Natural killer cell (primary cell): Measurements from ENCODE around the gene PCNA. TPM values are rescaled to one million over a fixed set of nuclear protein-coding genes. Genes with fewer than 3 reads are reported as not detected.

Experiments used
- ATAC-seq, 3 donors: fragments of 150-1000 bp in 2 of 3; fragments of 200-7000 bp in 1 of 3; cut with Tn5 transposase; 1 replicate in 1 of 3; 2 replicates in 2 of 3; pipeline ENCODE4 v1.10.0; 2021; ENCODE audit warnings: mild to moderate bottlenecking in 2 of 3, moderate library complexity in 2 of 3
- DNase-seq, 2 donors: peaks; one replicate each; pipeline versions ENCODE4 v3.0.0 to v3.0.0-alpha.2; 2013 to 2021; ENCODE audit warnings: mixed read lengths in 1 of 2
- H3K27ac ChIP-seq: one replicate; pipeline ENCODE4 v1.5.1; 2013; ENCODE audit warnings: mild to moderate bottlenecking, low read length
- H3K27me3 ChIP-seq: one replicate; pipeline ENCODE4 v1.6.1; 2013; ENCODE audit warnings: low read length; ENCODE audit not compliant: control insufficient read depth, insufficient read depth
- H3K36me3 ChIP-seq: one replicate; pipeline ENCODE4 v1.6.1; 2013; ENCODE audit warnings: low read length; ENCODE audit not compliant: control insufficient read depth, insufficient read depth
- H3K4me1 ChIP-seq: one replicate; pipeline ENCODE4 v1.6.1; 2013; ENCODE audit warnings: low read length; ENCODE audit not compliant: control insufficient read depth, insufficient read depth
- H3K4me3 ChIP-seq: one replicate; pipeline ENCODE4 v1.5.1; 2013; ENCODE audit warnings: low read length
- H3K9me3 ChIP-seq: one replicate; pipeline ENCODE4 v1.6.1; 2013; ENCODE audit warnings: low read length; ENCODE audit not compliant: control insufficient read depth, insufficient read depth
- H3K27ac Mint-ChIP-seq, 2 donors: one replicate each; pipeline ENCODE4 v1.8.0; 2022; ENCODE audit warnings: mild to moderate bottlenecking in 2 of 2, mixed read lengths in 2 of 2, moderate library complexity in 1 of 2
- H3K27me3 Mint-ChIP-seq, 2 donors: one replicate each; pipeline ENCODE4 v1.8.0; 2022; ENCODE audit warnings: low read depth in 2 of 2, mixed read lengths in 2 of 2
- H3K36me3 Mint-ChIP-seq: one replicate; pipeline ENCODE4 v1.8.0; 2022; ENCODE audit warnings: mixed read lengths
- H3K4me1 Mint-ChIP-seq, 2 donors: one replicate each; pipeline ENCODE4 v1.8.0; 2022; ENCODE audit warnings: mixed read lengths in 2 of 2
- H3K4me3 Mint-ChIP-seq: one replicate; pipeline ENCODE4 v1.8.0; 2022; ENCODE audit warnings: mild to moderate bottlenecking, moderate library complexity, mixed read lengths
- H3K9me3 Mint-ChIP-seq, 2 donors: one replicate each; pipeline ENCODE4 v1.8.0; 2022; ENCODE audit warnings: mixed read lengths in 2 of 2
- CTCF ChIP-seq: fragments of 200-600 bp; IDR thresholded peaks from one replicate; pipeline ENCODE4 v1.8.0; 2022; ENCODE audit warnings: antibody characterized with exemption
- WGBS: methylation state at CpG from one replicate; pipeline ENCODE4 v1.1.7; 2013; ENCODE audit warnings: missing lambda C conversion rate; ENCODE audit not compliant: insufficient coverage; 5-methylcytosine and 5-hydroxymethylcytosine counted together
- intact Hi-C: fragments of 100-400 bp; cut with micrococcal nuclease; formaldehyde crosslinking; loops from one replicate; pipeline ENCODE4 v1.14.2; 2022
- total RNA-seq, 4 donors: library from RNA; stranded (reverse); fragments of 120-200 nt in 1 of 4; gene quantifications; one replicate each; pipeline versions ENCODE4 v1.2.3 to v1.2.4, GENCODE V29; 2013 to 2022

PCNA gene
- total RNA-seq, 3 donors from 2014 or later (not counting 1 experiment from before 2014, with no cell fraction given) = 41.5 to 50.6 (median 46.9) TPM

- peak overlapping the region; percentile 89 to 92 for H3K27ac Mint-ChIP-seq
- Histone ChIP-seq H3K27ac (peak overlapping the region; percentile 91), H3K36me3 (peaks cover 24% of the 10 kb centered on the region), H3K27me3 (no peaks in the 10 kb centered on the region), H3K4me3 (peak overlapping the region; percentile 98), H3K4me1 (peaks cover 15% of the 10 kb centered on the region), H3K9me3 (no peaks in the 10 kb centered on the region)
- peak overlapping the region; percentile 92 for H3K4me3 Mint-ChIP-seq
- no peak for TF ChIP-seq CTCF
- intact Hi-C loops = no loop called here
- H3K36me3 Mint-ChIP-seq = peaks cover 4% of the 10 kb centered on the region
- H3K9me3 Mint-ChIP-seq = no peaks in the 10 kb centered on the region
- under 1% methylated on average over 9 of the region's 9 CpGs for WGBS
- no peaks in the 10 kb centered on the region for H3K27me3 Mint-ChIP-seq
- DNase-seq (no peak), ATAC-seq (no peak)
- H3K4me1 Mint-ChIP-seq = peaks cover 10 to 25% of the 10 kb centered on the region in 2 donors
Observed at GRCh38 chr20:5120185-5120476, 373 bp upstream of the PCNA start.

- ATAC-seq (no peak), DNase-seq (no peak)
- Mint-ChIP-seq H3K36me3 (peaks cover 7% of the 10 kb centered on the region), H3K4me1 (peaks cover 10 to 25% of the 10 kb centered on the region in 2 donors), H3K27ac (peak overlapping the region; percentile 89 to 92), H3K27me3 (no peaks in the 10 kb centered on the region), H3K9me3 (no peaks in the 10 kb centered on the region), H3K4me3 (peak overlapping the region; percentile 92)
- Histone ChIP-seq H3K9me3 (no peaks in the 10 kb centered on the region), H3K4me3 (peak overlapping the region; percentile 98), H3K27me3 (no peaks in the 10 kb centered on the region), H3K36me3 (peaks cover 34% of the 10 kb centered on the region), H3K4me1 (peaks cover 15% of the 10 kb centered on the region), H3K27ac (peak overlapping the region; percentile 91)
- intact Hi-C loops = loop anchor here (5.0 kb wide), 1 partner anchor 307 kb away; no protein-coding TSS in a partner anchor
- WGBS = 0% methylated on average over 21 of the region's 21 CpGs
- TF ChIP-seq CTCF = no peak
Observed at GRCh38 chr20:5119143-5119434, 669 bp downstream of the PCNA start.

GRCh38 chr20:5118220-5119142, 1.3 kb downstream of the PCNA start:
- no peaks in the 10 kb centered on the region for H3K9me3 ChIP-seq
- H3K27ac Mint-ChIP-seq = peak overlapping the region; percentile 89 to 92
- H3K9me3 Mint-ChIP-seq = no peaks in the 10 kb centered on the region
- peak overlapping the region; percentile 98 for H3K4me3 ChIP-seq
- peak overlapping the region; percentile 91 for H3K27ac ChIP-seq
- no peak for TF ChIP-seq CTCF
- intact Hi-C loops = loop anchor here (5.0 kb wide), 1 partner anchor 306 kb away; no protein-coding TSS in a partner anchor
- peaks cover 10 to 28% of the 10 kb centered on the region in 2 donors for H3K4me1 Mint-ChIP-seq
- DNase-seq (no peak), ATAC-seq (no peak)
- WGBS = 7% methylated on average over 22 of the region's 23 CpGs
- H3K4me1 ChIP-seq = peaks cover 17% of the 10 kb centered on the region
- peaks cover 7% of the 10 kb centered on the region for H3K36me3 Mint-ChIP-seq
- H3K27me3 Mint-ChIP-seq = no peaks in the 10 kb centered on the region
- no peaks in the 10 kb centered on the region for H3K27me3 ChIP-seq
- H3K4me3 Mint-ChIP-seq = peak overlapping the region; percentile 92
- peaks cover 34% of the 10 kb centered on the region for H3K36me3 ChIP-seq
